Measurements from ENCODE around the gene CCND3.

CCND3 gene

DNA sequence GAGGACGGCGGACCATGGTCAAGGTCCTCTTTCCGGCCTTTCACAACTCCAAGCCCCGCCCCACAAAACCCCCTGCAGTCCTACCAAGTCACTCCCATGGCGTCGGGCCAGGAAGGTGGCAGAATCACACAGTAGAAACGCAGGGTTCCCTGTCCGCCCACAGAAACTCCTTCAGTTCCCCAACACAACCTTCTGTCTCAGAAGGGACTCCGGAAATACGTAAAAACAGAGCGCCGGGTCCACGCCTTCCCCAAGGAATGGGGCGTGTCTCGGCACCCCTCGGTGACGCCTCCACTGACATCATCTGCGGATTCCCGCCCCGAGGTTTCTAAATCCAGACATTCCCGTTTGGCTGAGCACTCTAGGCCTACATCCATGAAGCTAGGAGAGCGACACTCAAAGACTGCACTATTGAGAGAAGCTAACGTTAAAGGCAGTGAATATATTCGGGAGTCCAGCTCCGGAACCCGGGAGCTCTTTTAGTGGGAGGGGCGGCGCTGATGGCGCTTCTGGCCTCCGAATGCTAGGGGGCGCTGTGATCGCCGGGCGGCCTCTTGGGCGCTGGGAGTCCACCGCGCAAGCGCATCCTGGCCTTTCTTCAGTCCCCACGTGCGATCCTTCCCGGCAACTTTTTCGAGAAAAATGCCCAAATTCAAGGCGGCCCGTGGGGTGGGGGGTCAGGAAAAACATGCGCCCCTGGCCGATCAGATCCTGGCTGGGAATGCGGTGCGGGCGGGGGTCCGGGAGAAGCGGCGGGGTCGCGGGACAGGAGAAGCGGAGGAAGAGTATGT is 20.5 kb downstream of the CCND3 start, which contains the start of the genes BYSL and MED20:
BYSL (plus strand) TSS at position 579 of the 791 bp plus-strand sequence; CDS start at position 643, 64 bp downstream.
MED20 (minus strand) TSS at position 219 of the 791 bp plus-strand sequence; CDS start at position 98, 121 bp downstream.
- peak; percentile 94 to 96 for DNase-seq

DNA sequence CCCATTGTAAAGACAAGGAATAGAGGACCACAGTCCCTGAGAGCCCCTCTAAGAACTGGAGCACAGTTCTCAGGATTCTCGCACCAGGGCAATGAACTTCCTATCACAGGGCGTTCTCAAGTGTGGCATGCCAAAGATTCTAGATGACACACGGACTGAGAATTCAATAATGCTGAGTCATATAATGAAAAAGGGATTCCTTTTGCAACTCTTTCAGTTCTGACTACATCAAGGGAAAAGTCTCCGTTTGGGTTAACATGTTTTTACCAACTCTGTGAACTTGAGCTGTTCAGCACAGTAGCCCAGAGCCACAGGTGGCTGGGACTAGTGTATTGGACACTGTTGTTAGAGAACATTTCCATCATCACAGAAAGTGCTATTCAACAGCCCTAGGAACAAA is 24.1 kb downstream of the CCND3 start:
- no peak for DNase-seq

DNA sequence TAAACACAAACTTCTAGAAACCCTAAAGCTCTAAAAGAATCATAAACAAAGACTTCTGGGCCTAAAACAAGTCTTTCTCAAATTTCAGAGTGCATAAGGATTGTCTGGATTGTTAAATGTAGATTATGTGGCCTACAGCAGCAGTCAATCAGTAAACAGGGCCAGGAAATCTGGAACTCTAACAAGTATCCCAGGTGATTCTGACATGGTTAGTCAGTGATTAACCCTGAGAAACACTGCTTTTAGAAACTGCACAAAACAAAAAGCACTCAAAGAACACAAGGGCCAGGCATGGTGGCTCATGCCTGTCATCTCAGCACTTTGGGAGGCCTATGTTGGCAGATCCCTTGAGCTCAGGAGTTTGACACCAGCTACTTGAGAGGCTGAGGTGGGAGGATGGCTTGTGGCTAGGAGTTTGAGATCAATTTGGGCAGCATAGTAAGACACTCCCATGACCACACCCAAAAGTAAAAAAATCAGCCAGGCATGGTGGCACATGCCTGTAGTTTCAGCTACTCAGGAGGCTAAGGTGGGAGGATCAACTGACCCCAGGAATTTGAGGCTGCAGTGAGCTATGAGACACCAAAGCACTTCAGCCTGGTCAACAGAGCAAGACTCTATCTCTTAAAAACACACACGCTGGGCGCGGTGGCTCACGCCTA is 26.6 kb downstream of the CCND3 start:
- no peak for DNase-seq

GRCh38 chr6:41914343-41914742 is 27.3 kb downstream of the CCND3 start:
- DNase-seq: no peak

DNA sequence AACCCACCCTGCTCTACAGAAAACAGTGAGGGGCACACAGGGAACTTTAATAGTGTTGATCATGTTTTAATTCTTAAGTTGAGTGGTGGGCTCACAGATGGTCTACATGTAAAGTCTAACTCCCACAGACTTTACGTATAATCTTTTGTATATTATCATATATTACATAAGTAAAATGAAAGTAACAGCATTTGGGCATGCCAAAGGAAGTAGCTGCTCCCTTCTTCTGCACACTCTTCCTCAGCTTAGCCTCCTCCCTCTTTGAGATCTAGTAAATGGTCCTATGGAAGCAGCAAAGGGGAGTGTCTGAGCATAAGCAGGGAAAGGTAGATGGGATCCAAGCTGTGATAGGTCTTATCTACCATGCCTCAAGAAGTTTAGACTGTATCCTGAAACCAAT is 31.9 kb downstream of the CCND3 start:
- no peak for DNase-seq

DNA sequence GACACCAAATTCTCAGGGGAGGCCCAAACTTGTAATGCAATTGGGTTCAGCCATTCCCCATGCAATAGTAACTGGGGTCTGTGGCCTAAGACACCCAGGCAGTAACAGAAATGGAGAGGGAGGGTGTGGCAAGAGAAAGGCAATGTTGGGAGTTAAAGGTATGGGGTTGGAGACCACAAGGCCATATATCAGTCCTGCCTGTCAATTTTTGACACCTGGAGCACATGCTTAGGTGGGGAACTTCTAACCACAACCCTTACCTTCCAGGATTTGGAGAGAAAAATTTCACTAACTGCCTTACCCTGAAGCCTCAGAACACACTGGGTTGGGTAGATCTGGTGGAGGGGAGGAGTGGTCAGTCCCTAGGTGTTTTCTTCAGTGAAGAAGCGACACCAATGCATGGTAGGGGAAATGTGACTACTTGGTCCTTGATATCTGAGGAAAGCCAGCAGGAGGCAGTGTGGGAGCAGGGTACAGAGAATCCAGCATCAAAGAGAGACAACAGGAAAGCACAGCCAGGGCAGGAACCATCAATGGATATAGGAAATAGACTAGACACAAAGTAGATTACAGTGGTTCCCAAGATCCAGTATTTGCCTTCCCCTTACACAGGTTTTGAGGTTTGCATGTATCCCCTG is 39.6 kb downstream of the CCND3 start:
- peak; percentile 65 to 75 for DNase-seq

DNA sequence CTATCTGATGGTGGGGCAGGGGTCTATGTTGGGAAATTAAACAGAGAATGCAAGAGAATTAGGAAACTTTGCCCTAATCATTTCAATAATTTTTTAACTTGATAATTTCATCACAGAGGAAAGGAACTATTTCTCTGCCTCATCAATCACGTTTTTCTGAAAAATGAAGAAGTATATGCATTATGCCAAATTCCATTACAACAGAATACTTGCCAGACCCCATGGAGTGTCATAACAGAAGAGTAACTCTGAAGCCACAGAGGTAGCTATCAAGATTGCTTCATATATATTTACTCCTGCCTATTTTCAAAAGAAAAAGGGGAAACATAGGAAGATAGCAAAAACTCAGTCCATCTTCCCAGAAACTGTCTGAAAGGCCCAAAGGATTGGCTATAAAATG is 40.7 kb downstream of the CCND3 start:
- DNase-seq: no peak

DNA sequence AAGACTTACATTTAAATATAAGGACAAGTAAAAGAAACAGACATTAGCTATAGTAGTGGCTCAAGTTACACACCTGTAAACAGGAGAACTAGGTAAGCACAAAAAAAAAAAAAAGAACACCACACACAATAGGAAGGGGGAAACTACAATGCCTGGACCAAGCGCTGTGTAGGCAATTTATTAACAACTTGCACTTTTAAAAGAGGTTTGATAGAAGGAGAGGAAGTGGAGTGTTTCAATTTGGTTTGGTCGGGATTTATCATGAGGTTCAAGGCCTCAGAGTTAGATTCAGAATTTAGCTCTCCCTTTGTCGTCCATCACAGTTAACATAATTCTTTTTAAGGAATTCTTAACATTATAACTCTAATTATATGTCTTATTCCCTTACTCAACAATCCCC is 45.3 kb downstream of the CCND3 start:
- no peak for DNase-seq

- DNase-seq: peak; percentile 94 to 97
Observed at GRCh38 chr6:41895300-41896233, 46.0 kb downstream of the CCND3 start, which contains the start of gene USP49. TSS of gene USP49 (minus strand) at chr6:41895375. CDS start at chr6:41806983, 88,392 bp downstream.

- peak; percentile 12 to 14 for DNase-seq
Observed at GRCh38 chr6:41894366-41895299, 47.0 kb downstream of the CCND3 start.

GRCh38 chr6:41892921-41893564 is 48.6 kb downstream of the CCND3 start:
- no peak for DNase-seq

DNA sequence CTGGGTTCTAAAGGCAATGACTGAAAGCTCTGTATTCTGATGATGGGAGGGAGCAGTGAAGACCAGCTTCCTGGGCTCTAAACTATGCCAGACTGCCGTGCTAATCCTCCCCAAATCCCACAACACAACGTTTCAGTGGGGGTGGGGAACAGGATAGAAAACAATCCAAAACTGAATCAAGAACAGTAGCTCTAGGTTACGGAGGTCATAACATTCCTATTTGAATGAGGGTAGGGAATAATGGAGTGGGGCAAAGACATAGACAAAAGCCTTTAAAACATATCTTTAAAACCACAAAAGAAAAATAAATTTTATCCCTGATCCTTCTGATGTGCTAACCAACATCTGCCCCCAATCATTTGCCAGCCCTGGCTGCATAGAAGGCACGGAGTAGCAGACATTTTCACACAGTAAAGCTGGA is 54.3 kb downstream of the CCND3 start:
- DNase-seq: no peak

DNA sequence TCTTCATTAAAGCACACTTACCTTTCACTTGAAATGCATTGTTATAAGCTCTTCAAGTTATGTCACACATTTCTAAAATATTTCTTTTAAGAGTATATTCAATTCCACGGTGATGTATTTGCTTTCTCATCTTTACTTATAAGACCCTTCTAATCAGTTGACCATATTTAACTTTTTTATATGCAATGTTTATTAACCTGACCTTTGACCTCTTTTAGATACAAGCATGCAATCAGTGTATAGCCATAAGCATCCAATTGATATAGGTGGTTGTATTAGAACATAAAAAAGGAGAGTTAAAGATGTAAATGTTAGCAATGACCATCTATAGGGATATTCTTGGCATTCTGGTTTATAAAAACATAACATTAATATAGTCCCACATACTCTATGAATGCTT is 55.7 kb downstream of the CCND3 start:
- no peak for DNase-seq

- no peak for DNase-seq
Observed at GRCh38 chr6:41884957-41885356, 56.7 kb downstream of the CCND3 start.

Data from activated CD4-positive, alpha-beta T cell treated with anti-CD3 and anti-CD28 coated beads, Interleukin-2, amount 50 U/mL, for 48 hours (primary cell).